HEK293T (cell line): ENCODE data around the gene SPCS1.

ENCODE experiments used
- BHLHE40 ChIP-seq: fragments of 450-650 bp; IDR thresholded peaks from 2 replicates; pipeline ENCODE4 v1.6.1; 2016; ENCODE audit warnings: mild to moderate bottlenecking, moderate library complexity, borderline replicate concordance
- ELF4 ChIP-seq: fragments of 450-650 bp; IDR thresholded peaks from 2 replicates; pipeline ENCODE4 v1.6.1; 2017; ENCODE audit warnings: antibody characterized with exemption
- FOXA1 ChIP-seq: fragments of 450-650 bp; IDR thresholded peaks from 2 replicates; pipeline ENCODE4 v1.6.1; 2016; ENCODE audit warnings: mild to moderate bottlenecking
- FOXK2 ChIP-seq: fragments of 450-650 bp; IDR thresholded peaks from 2 replicates; pipeline ENCODE4 v1.6.1; 2016; ENCODE audit warnings: mild to moderate bottlenecking
- FOXM1 ChIP-seq: fragments of 450-650 bp; IDR thresholded peaks from 2 replicates; pipeline ENCODE4 v1.6.1; 2017; ENCODE audit warnings: mild to moderate bottlenecking, borderline replicate concordance
- HDGF ChIP-seq: fragments of 450-650 bp; IDR thresholded peaks from 2 replicates; pipeline ENCODE4 v1.6.1; 2017; ENCODE audit warnings: antibody characterized with exemption, borderline replicate concordance
- SP1 ChIP-seq: fragments of 450-650 bp; IDR thresholded peaks from 2 replicates; pipeline ENCODE4 v1.6.1; 2017
- TARDBP ChIP-seq: fragments of 450-650 bp; IDR thresholded peaks from 2 replicates; pipeline ENCODE4 v1.6.1; 2016
- ZNF384 ChIP-seq: fragments of 450-650 bp; IDR thresholded peaks from 2 replicates; pipeline ENCODE4 v1.6.1; 2016

DNA sequence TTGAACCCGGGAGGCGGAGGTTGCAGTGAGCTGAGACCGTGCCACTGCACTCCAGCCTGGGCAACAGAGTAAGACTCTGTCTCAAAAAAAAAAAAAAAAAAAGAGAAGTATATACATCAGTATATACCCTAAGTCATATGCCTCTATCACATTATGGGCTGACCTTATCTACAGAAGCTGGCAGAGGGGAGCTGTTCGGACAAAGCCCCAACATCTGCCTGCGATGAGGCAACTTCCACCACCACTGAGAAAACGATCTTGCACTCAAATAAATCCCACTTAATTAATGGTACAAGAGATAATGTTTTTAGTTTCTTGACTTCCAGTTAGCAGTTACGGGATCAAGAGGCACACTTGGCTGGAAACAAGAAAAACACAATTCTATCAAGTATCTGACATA, 2.6 kb upstream of the SPCS1 start:
- no peak for TF ChIP-seq HDGF
- TF ChIP-seq ELF4 = no peak
- no peak for TF ChIP-seq FOXM1
- no peak for TF ChIP-seq FOXK2
- no peak for TF ChIP-seq ZNF384
- no peak for TF ChIP-seq SP1
- TF ChIP-seq BHLHE40 = no peak
- no peak for TF ChIP-seq FOXA1
- no peak for TF ChIP-seq TARDBP
